GM21447 (cell line): ENCODE measurements around the gene MAP1LC3B.

ENCODE experiments used
- ATAC-seq: cut with Tn5 transposase; IDR thresholded peaks from one replicate; pipeline ENCODE4 v1.9.1; 2021; ENCODE audit not compliant: unreplicated experiment

Gene MAP1LC3B

DNA sequence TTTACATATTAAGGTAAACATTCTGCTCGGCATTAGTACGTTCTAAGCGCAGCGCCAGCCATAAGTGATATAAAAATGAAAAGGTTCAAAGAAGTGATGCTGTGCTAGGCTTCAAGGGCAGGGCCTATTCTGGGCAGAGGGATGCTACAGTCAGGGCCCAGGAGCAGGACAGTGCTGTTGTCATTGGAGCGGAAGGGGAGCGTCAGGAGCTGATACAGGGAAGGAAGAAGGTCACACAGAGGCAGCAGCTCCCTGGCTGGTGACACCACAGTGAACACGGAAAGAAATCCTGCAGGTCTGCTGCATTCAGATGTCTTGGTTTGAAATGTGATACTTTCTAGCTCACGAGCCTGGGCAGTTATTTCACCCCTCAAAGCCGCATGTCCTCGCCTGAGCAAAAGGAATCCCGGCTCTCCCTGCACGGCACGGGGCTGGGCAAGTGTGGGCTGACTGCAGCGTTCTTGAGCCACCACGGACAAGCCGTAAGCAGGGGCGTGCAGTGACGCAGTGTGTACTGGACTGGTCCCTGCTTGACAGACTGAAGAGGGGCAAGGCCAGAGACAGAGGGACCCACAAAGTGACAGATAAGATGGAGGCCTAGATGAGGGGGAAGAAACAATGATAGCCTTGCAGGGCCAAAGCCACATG, 59.6 kb downstream of the MAP1LC3B start:
- no peak for ATAC-seq

DNA sequence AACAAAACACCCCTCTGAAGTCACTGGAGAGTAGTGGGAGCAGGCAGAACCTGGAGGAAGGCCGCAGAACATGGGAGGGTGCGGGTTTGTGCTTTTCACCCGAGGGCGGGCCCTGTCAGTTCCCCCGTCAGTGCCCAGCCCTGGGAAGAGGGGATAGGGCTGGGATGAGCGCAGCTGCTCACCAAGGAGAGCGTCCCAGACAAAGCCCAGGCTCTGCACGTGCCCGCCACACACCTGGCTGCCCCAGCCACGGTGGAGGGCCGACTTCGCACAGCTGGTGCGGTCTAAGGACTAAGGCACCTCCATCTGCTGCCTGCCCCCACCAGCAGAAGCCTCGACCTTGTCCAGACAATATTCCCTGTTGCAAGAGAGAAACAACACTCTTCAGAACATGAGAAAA, 61.2 kb downstream of the MAP1LC3B start:
- no peak for ATAC-seq
